OCI-LY7 (cell line): ENCODE data around the gene TMEM186.

Experiments
- EZH2phosphoT487 ChIP-seq: fragments of 200-600 bp; sonication (generic); IDR thresholded peaks from 2 replicates; pipeline ENCODE4 v1.6.1; 2018; ENCODE audit warnings: low read depth, borderline replicate concordance, mild to moderate bottlenecking, mixed run types, antibody characterized with exemption, low read length, moderate library complexity, mixed read lengths
- TF ChIP-seq, protein P1 (sequence below): fragments of 200-600 bp; sonication (generic); conservative IDR thresholded peaks from 2 replicates; pipeline ENCODE4 v1.5.1; 2014; ENCODE audit warnings: mild to moderate bottlenecking, antibody characterized with exemption, low read length, moderate library complexity, mixed read lengths

DNA sequence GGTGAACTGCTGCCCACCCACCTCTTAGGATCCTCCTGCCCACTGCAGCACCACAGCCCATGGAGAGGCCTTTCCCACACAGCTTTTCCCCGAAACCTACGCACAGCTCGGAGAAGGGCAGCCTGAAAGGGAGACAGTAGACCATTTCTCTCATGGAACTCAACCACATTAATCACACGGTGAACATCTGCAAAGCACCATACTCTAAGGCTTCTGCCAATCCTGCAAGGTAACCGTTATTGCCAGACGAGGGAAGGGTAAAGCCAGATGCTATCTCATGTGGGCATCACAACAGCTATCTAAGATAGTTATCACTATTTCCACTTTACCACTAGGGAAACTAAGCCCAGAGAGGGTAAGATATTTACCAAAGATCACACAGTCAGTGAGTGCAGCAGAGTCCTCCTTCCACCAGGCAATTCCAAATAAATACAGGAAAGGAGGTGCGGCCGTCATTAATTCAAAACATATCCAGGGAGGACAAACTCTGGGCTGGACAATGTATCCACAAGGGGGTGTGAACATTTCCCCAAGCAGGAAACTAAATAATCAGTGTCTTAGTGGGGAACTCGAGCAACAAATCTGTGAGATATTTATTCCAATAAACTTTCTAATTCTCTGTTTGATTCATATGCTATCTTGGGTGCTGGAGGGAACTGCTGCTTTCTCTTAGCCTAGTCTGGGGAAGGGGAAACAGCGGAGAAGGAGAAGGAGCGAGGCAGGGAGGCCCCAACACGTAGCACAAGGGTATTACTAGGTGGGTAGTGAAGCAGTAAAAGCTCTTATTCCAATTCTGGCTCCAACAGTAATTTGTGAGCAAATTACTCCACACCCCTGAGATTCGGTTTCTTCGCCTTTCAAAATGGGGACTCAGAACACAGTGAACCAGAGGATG, 723 bp downstream of the TMEM186 start:
- TF ChIP-seq, protein P1, sequence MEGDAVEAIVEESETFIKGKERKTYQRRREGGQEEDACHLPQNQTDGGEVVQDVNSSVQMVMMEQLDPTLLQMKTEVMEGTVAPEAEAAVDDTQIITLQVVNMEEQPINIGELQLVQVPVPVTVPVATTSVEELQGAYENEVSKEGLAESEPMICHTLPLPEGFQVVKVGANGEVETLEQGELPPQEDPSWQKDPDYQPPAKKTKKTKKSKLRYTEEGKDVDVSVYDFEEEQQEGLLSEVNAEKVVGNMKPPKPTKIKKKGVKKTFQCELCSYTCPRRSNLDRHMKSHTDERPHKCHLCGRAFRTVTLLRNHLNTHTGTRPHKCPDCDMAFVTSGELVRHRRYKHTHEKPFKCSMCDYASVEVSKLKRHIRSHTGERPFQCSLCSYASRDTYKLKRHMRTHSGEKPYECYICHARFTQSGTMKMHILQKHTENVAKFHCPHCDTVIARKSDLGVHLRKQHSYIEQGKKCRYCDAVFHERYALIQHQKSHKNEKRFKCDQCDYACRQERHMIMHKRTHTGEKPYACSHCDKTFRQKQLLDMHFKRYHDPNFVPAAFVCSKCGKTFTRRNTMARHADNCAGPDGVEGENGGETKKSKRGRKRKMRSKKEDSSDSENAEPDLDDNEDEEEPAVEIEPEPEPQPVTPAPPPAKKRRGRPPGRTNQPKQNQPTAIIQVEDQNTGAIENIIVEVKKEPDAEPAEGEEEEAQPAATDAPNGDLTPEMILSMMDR, result 0 out of 2 replicates have a peak, but pooled peaks have one; percentile 22
- TF ChIP-seq EZH2phosphoT487, result no peak
